GM13976 (cell line): Measurements from ENCODE around the gene SDR9C7.

ENCODE experiments used
- DNase-seq: peaks from one replicate; pipeline ENCODE4 v3.0.0; 2012; ENCODE audit warnings: low spot score
- in situ Hi-C: fragments of 300-500 bp; cut with MboI; formaldehyde crosslinking; loops from one replicate; pipeline ENCODE4 v1.12.0; 2022; ENCODE audit warnings: low sequenced_read_pairs, mixed read lengths, inconsistent platforms; ENCODE audit not compliant: unreplicated experiment
- TF ChIP-seq, protein P1 (sequence below): IDR thresholded peaks from 2 replicates; pipeline ENCODE4 v1.5.1; 2012; ENCODE audit warnings: borderline replicate concordance, mild to moderate bottlenecking; ENCODE audit not compliant: insufficient read depth; ENCODE audit errors: extremely low read depth, missing control alignments, control extremely low read depth

The SDR9C7 gene

DNA sequence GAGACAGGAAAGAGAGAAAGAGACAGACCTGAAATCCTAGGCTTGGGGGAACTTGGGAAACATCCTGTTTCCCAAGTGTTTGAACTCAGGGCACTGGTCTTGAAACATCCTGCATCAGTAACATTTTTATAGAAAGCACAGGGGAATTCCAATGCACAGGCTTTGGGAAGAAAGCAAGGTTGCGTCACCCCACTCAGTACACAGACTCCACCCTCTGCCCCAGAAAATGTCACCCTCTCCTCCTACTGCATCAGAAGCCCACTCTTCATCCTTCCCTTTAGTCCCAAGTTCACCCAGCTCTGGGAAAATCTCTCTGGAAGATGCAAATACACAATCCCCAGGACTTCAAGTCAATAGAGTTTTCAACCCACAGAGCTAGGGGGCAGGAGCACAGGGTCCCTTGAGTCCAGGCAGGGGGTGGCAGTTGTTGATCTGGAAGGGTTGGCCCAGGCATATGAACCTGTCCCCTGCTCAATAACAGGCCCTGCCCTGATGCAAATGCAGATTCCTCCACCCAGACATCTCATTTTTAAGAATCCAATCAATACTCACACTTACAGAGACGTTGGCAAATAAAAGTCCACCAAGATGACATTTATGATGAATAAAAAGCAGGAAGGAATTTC is 21.5 kb upstream of the SDR9C7 start:
- in situ Hi-C loops = no loop called here
- DNase-seq = no peak
- TF ChIP-seq, protein P1, sequence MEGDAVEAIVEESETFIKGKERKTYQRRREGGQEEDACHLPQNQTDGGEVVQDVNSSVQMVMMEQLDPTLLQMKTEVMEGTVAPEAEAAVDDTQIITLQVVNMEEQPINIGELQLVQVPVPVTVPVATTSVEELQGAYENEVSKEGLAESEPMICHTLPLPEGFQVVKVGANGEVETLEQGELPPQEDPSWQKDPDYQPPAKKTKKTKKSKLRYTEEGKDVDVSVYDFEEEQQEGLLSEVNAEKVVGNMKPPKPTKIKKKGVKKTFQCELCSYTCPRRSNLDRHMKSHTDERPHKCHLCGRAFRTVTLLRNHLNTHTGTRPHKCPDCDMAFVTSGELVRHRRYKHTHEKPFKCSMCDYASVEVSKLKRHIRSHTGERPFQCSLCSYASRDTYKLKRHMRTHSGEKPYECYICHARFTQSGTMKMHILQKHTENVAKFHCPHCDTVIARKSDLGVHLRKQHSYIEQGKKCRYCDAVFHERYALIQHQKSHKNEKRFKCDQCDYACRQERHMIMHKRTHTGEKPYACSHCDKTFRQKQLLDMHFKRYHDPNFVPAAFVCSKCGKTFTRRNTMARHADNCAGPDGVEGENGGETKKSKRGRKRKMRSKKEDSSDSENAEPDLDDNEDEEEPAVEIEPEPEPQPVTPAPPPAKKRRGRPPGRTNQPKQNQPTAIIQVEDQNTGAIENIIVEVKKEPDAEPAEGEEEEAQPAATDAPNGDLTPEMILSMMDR = no peak

GRCh38 chr12:56954958-56955355 is 20.7 kb upstream of the SDR9C7 start:
- in situ Hi-C loops = no loop called here
- TF ChIP-seq, protein P1 = no peak
- DNase-seq = peak; percentile 3

DNA sequence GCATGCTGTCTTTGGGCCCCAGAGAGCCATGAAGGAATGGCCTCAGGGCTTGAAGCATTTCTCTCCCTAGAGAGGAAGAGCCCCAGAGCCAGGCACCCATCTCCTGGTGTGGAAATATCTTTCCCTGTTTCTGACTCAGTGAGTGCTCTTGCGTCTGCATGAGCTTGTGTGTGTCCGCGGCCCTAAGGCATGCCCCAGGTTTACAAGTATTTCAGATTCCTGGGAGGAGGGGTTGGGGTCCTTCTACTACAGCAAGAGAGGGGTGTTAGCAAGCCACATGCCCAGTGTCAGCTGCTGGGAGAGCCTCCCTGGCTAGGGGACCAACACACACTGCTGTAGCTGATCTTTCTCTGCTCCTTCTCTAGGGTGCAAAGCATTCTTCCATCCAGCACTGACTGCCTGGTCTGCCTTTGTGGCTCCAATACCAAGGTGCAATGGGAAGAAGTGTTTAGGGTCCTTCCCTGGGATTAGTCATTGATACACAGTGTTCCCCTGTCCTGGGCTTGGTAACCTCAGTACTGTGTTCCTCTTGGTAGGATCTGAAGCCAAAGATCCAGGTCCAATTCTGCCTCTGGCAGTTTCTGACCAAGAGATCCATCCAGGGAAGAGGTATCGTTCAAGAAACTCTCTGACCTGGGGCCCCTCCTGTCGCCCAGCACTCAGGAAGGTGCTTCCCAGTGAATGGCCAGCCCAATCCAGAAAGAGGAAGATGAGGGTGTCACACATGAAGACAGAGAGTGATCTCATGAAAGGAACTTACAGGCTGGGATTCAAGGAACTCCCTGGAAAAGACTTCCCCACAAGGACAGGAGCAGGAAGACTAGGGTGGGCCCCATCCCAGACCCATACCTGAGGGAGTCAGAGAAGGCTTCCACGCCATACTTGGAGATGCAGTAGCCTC is 20.1 kb upstream of the SDR9C7 start:
- no peak for DNase-seq
- in situ Hi-C loops = no loop called here
- TF ChIP-seq, protein P1 = no peak

GRCh38 chr12:56953314-56953713 is 19.1 kb upstream of the SDR9C7 start:
- TF ChIP-seq, protein P1 = no peak
- no peak for DNase-seq
- in situ Hi-C loops = no loop called here

- TF ChIP-seq, protein P1 = no peak
- in situ Hi-C loops = no loop called here
- no peak for DNase-seq
These were observed 17.6 kb upstream of the SDR9C7 start for GRCh38 chr12:56951582-56952339.

DNA sequence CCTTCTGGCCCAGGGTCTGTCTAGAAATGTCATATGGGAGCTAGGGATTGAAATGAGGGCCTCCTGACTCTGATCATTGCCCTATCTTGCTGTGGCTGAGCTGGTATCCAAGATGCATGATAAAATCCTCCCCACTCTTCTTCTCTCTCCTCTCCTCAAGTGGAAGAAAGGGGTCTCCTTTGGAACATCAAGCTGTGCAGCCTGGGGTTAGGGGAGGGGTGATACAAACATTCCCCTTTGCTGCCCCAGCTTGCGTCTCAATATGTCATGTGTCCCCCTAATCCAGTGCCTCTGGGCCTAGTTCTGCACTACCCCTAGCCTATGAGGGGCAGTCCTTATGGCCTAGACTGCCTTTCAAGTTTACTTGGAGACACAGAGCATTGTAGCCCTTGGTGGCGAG is 14.7 kb upstream of the SDR9C7 start:
- in situ Hi-C loops = no loop called here
- DNase-seq = no peak
- TF ChIP-seq, protein P1 = no peak
